ENCODE results near the gene COQ5.
"Not testable (repeated sequence)": the region's sequence is repeated elsewhere in the genome, so short reads cannot be mapped to it uniquely, and the experiment has no call there.

COQ5 gene

DNA sequence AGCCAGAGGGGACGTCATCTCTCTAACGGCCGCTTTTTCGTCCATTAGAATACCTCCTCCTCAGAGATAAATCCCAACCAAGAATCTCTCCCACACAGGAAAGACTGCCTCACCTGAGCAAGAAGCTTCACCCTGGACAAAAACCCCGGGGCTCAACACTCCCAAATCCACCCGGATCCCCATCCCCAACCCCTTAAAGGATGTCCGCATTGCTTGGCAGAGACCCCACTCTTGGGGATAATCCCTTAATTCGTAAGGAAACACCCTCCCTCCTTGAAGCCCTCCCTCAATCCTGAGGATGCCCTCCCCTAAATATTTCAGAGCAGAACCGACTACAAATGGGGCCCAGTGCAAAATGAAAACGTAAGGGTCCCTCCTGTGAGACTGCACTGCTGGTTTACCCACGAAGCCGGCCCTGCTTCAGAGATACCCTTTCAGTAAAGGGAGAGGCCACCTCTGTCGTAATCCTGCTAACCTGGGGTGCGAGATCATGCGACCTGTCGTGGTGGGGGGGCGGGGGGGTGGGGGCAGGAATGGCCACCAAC is 33.7 kb downstream of the COQ5 start:
- H3K27ac ChIP-seq: peak overlapping the region; percentile 26
- no peaks in the 10 kb centered on the region for H3K27me3 ChIP-seq (ENCODE audit: insufficient read depth, low read depth, severe bottlenecking)
- no peaks in the 10 kb centered on the region for H3K9me3 ChIP-seq (ENCODE audit: severe bottlenecking)
- no peak for DNase-seq
- peak overlapping the region; percentile 64 for H3K4me3 ChIP-seq (ENCODE audit: low read depth, low read length)
- peaks cover 42% of the 10 kb centered on the region for H3K36me3 ChIP-seq
- TF ChIP-seq, protein P1, sequence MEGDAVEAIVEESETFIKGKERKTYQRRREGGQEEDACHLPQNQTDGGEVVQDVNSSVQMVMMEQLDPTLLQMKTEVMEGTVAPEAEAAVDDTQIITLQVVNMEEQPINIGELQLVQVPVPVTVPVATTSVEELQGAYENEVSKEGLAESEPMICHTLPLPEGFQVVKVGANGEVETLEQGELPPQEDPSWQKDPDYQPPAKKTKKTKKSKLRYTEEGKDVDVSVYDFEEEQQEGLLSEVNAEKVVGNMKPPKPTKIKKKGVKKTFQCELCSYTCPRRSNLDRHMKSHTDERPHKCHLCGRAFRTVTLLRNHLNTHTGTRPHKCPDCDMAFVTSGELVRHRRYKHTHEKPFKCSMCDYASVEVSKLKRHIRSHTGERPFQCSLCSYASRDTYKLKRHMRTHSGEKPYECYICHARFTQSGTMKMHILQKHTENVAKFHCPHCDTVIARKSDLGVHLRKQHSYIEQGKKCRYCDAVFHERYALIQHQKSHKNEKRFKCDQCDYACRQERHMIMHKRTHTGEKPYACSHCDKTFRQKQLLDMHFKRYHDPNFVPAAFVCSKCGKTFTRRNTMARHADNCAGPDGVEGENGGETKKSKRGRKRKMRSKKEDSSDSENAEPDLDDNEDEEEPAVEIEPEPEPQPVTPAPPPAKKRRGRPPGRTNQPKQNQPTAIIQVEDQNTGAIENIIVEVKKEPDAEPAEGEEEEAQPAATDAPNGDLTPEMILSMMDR (IDR thresholded peaks at IDR 0.05; ENCODE audit: low read depth, low read length): no peak

DNA sequence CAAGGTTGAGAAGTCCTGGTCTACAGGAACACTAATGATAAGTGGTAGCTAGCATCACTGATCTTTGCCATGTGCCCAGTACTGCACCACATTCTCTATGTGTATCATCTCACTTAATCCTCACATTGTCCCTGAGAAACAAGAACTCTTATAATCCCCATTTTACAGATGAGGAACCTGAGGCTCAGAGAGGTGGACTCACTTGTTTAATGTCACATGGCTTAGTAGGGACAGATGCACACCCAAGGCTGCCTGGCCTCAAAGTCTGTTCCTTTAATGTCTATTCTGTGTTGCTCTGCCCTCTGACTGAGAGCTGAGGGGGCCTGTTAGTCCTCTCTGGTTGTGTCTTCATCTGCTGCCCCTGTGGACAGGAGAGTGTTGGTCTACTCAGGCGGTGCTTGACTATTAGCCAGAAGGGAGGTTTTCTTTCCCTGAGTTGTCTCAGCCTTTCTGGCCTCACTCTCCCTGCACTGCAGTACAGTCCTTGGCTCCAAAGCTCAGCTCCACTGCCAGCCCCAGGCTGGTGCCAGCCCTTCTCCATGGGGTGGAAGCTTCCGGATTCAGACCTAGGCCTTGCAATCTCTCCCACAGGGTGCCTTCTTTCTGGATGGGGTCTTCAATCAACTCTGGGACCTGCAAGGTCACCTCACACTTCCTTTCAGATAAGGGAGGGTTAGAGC is 38.0 kb downstream of the COQ5 start:
- Histone ChIP-seq H3K27me3 (ENCODE audit: insufficient read depth, low read depth, severe bottlenecking) (no peaks in the 10 kb centered on the region), H3K36me3 (peaks cover 16% of the 10 kb centered on the region), H3K9me3 (ENCODE audit: severe bottlenecking) (no peaks in the 10 kb centered on the region), H3K27ac (no peak overlapping the region), H3K4me3 (ENCODE audit: low read depth, low read length) (no peak overlapping the region)
- no peak for DNase-seq
- TF ChIP-seq, protein P1 (IDR thresholded peaks at IDR 0.05; ENCODE audit: low read depth, low read length): no peak

DNA sequence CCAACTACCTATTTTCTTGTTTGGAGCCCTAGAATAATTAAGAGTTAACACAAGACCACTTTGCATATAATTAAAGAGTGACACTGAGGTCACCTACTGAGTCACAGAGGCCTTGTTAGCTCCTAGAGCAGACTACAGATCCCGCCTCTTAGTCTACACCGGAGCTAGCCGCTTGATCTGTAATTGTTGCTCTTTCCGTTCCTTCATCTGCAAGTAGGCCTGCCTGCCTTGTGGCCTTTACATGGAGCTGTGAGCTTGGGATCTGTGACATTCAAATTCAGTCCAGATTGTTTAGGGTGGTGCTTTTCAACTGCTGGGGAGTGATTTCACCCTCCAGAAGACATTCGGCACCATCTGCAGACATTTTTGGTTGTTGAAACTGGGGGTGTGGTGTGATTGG is 38.6 kb downstream of the COQ5 start:
- no peak overlapping the region for H3K27ac ChIP-seq
- H3K27me3 ChIP-seq (ENCODE audit: insufficient read depth, low read depth, severe bottlenecking): no peaks in the 10 kb centered on the region
- no peak for DNase-seq
- TF ChIP-seq, protein P1 (IDR thresholded peaks at IDR 0.05; ENCODE audit: low read depth, low read length): no peak
- H3K4me3 ChIP-seq (ENCODE audit: low read depth, low read length): no peak overlapping the region
- H3K9me3 ChIP-seq (ENCODE audit: severe bottlenecking): no peaks in the 10 kb centered on the region
- peaks cover 16% of the 10 kb centered on the region for H3K36me3 ChIP-seq

DNA sequence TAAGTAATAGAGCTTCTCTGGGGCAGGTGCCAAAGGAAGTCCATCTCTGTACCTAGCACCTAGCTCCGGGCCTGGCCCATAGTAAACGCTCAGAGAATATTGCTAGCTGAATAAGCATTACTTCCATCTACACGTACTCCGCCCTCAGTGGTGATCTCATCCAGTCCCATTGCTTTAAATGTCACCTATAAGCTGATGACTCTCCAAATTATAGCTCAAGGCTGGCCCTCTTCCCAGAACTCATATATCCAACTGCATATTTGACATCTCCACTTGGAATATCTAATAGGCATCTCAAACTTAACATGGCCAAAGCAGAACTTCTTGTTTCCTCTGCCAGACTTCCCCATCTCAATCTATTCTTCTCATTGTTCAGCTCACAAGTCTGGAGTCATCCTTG is 39.9 kb downstream of the COQ5 start:
- H3K4me3 ChIP-seq (ENCODE audit: low read depth, low read length): no peak overlapping the region
- H3K9me3 ChIP-seq (ENCODE audit: severe bottlenecking): no peaks in the 10 kb centered on the region
- TF ChIP-seq, protein P1 (IDR thresholded peaks at IDR 0.05; ENCODE audit: low read depth, low read length): no peak
- no peak for DNase-seq
- H3K36me3 ChIP-seq: peaks cover 16% of the 10 kb centered on the region
- H3K27me3 ChIP-seq (ENCODE audit: insufficient read depth, low read depth, severe bottlenecking): no peaks in the 10 kb centered on the region
- H3K27ac ChIP-seq: no peak overlapping the region

DNA sequence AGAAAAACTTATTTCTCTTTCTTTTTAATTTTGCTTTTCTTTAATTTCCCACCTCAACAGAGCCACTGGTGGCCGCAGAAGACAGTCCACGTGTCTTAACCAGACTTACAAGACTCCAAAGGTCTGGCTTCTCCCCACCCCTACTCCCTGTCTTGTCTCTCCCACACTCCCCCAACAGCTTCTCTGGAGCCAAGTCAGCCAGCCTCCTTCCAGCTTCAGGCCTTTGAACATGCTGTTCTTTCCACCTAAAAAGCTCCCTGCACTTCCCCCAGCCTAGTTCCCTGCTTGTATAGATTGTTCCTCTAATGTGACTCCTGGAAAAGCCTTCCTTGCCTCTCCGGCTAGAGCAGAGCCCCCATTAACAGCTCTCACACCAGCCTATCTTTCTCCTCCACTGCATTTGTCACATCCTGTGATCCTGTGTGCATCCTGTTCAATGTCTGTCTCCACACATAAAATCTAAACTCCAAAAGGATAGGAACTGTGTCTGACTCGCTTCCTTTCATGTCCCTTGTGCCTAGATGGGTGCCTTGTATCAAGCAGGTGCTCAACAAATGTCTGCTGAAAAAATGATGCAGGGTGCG is 40.8 kb downstream of the COQ5 start:
- Histone ChIP-seq H3K4me3 (ENCODE audit: low read depth, low read length) (no peak overlapping the region), H3K27me3 (ENCODE audit: insufficient read depth, low read depth, severe bottlenecking) (no peaks in the 10 kb centered on the region), H3K27ac (no peak overlapping the region), H3K36me3 (peaks cover 16% of the 10 kb centered on the region), H3K9me3 (ENCODE audit: severe bottlenecking) (no peaks in the 10 kb centered on the region)
- TF ChIP-seq, protein P1 (IDR thresholded peaks at IDR 0.05; ENCODE audit: low read depth, low read length): no peak
- no peak for DNase-seq

DNA sequence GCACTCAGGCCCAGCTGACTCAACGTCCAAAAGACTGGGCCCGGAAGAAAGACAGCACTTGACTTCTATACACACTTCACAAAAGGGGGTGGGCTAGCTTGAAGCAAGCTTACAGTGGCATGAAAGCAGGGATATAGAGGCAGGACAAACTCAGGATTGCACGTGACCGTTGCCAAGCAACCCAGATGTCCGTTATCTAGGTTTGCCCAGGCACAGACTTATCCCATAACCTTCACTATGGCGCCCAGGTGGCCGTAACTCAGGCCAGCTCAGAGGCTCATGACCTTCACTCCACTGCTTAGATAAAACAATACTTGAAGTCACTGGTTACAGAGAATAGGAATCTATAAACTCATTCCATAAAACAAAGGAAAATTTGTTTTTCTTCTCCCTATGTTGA is 41.4 kb downstream of the COQ5 start:
- not testable (repeated sequence) for H3K4me3 ChIP-seq (ENCODE audit: low read depth, low read length); H3K9me3 ChIP-seq (ENCODE audit: severe bottlenecking); H3K27ac ChIP-seq; H3K27me3 ChIP-seq (ENCODE audit: insufficient read depth, low read depth, severe bottlenecking)
- H3K36me3 ChIP-seq: peaks cover 16% of the 10 kb centered on the region
- DNase-seq: peak; percentile 24

All from WERI-Rb-1 (cell line).